ENCODE results near the gene TGM4.

TGM4 gene

GRCh38 chr3:44899683-44900367 lies 25.4 kb downstream of the TGM4 start:
- Histone ChIP-seq H3K9ac (ENCODE audit: low read length in 2 of 2) (no peak overlapping the region), H3K27ac (ENCODE audit: low read length) (no peak overlapping the region), H3K4me1 (ENCODE audit: control insufficient read depth, insufficient read depth, low read length) (no peaks in the 10 kb centered on the region), H3K27me3 (ENCODE audit: control insufficient read depth in 1 of 2, insufficient read depth in 2 of 2, low read length in 2 of 2) (peaks cover 0 to 9% of the 10 kb centered on the region in 2 donors), H3K4me3 (ENCODE audit: low read length in 2 of 2) (no peak overlapping the region), H3K36me3 (ENCODE audit: control insufficient read depth in 2 of 2, insufficient read depth in 2 of 2, low read length in 2 of 2) (no peaks in the 10 kb centered on the region), H3K9me3 (ENCODE audit: control insufficient read depth in 2 of 2, low read length in 2 of 2) (no peaks in the 10 kb centered on the region)

- H3K9ac ChIP-seq (ENCODE audit: low read length in 2 of 2): no peak overlapping the region
- H3K36me3 ChIP-seq (ENCODE audit: control insufficient read depth in 2 of 2, insufficient read depth in 2 of 2, low read length in 2 of 2): no peaks in the 10 kb centered on the region
- H3K4me3 ChIP-seq (ENCODE audit: low read length in 2 of 2): no peak overlapping the region
- H3K4me1 ChIP-seq (ENCODE audit: control insufficient read depth, insufficient read depth, low read length): no peaks in the 10 kb centered on the region
- H3K27me3 ChIP-seq (ENCODE audit: control insufficient read depth in 1 of 2, insufficient read depth in 2 of 2, low read length in 2 of 2): peaks cover 0 to 10% of the 10 kb centered on the region in 2 donors
- no peak overlapping the region for H3K27ac ChIP-seq (ENCODE audit: low read length)
- no peaks in the 10 kb centered on the region for H3K9me3 ChIP-seq (ENCODE audit: control insufficient read depth in 2 of 2, low read length in 2 of 2)
Measured at GRCh38 chr3:44902628-44903027, 28.2 kb downstream of the TGM4 start.

DNA sequence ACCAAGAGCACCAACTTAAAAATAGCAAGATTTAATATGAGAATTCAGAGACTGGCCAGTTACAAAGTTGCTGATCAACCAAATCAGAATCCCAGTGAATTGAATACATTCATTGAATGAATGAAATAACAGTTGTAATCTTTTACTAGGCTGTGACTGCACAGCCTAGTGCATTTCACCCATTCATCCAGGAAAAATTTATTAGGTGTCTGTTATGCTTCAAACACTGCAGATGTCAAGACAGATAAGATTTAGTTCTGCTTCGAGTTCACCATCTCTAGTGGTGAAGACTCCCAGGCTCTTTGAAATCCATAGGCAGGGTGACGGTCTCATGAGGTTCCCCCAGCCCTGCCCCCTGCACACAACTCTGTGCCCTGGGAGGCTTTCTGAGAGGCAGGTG lies 28.9 kb downstream of the TGM4 start:
- no peaks in the 10 kb centered on the region for H3K4me1 ChIP-seq (ENCODE audit: control insufficient read depth, insufficient read depth, low read length)
- no peak overlapping the region for H3K27ac ChIP-seq (ENCODE audit: low read length)
- no peak overlapping the region for H3K4me3 ChIP-seq (ENCODE audit: low read length in 2 of 2)
- no peaks in the 10 kb centered on the region for H3K9me3 ChIP-seq (ENCODE audit: control insufficient read depth in 2 of 2, low read length in 2 of 2)
- no peak overlapping the region for H3K9ac ChIP-seq (ENCODE audit: low read length in 2 of 2)
- no peaks in the 10 kb centered on the region for H3K36me3 ChIP-seq (ENCODE audit: control insufficient read depth in 2 of 2, insufficient read depth in 2 of 2, low read length in 2 of 2)
- H3K27me3 ChIP-seq (ENCODE audit: control insufficient read depth in 1 of 2, insufficient read depth in 2 of 2, low read length in 2 of 2): peaks cover 2 to 13% of the 10 kb centered on the region in 2 donors

DNA sequence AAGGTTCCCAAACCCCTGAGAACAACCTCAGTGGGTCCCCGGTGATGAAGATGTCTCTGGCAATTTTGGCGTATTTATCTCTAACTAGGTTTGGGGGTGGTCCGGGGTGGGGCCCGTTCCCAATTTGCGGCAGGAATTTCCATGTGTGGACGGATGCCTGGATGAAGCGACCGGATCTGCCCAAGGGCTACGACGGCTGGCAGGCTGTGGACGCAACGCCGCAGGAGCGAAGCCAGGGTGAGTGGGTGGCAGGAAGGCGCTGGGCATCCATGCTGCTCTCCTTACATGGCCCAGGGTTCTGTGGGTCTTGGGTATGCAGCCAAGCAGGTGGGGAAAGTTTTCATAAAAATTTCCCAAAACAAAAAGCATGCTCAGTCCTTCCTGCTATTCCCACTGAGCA lies 29.3 kb downstream of the TGM4 start:
- Histone ChIP-seq H3K4me1 (ENCODE audit: control insufficient read depth, insufficient read depth, low read length) (no peaks in the 10 kb centered on the region), H3K27ac (ENCODE audit: low read length) (no peak overlapping the region), H3K36me3 (ENCODE audit: control insufficient read depth in 2 of 2, insufficient read depth in 2 of 2, low read length in 2 of 2) (no peaks in the 10 kb centered on the region), H3K27me3 (ENCODE audit: control insufficient read depth in 1 of 2, insufficient read depth in 2 of 2, low read length in 2 of 2) (peaks cover 2 to 11% of the 10 kb centered on the region in 2 donors), H3K9me3 (ENCODE audit: control insufficient read depth in 2 of 2, low read length in 2 of 2) (no peaks in the 10 kb centered on the region), H3K9ac (ENCODE audit: low read length in 2 of 2) (no peak overlapping the region), H3K4me3 (ENCODE audit: low read length in 2 of 2) (no peak overlapping the region)

GRCh38 chr3:44905446-44906157 lies 31.2 kb downstream of the TGM4 start:
- H3K4me3 ChIP-seq (ENCODE audit: low read length in 2 of 2): no peak overlapping the region
- no peaks in the 10 kb centered on the region for H3K4me1 ChIP-seq (ENCODE audit: control insufficient read depth, insufficient read depth, low read length)
- H3K27ac ChIP-seq (ENCODE audit: low read length): no peak overlapping the region
- H3K9me3 ChIP-seq (ENCODE audit: control insufficient read depth in 2 of 2, low read length in 2 of 2): no peaks in the 10 kb centered on the region
- H3K27me3 ChIP-seq (ENCODE audit: control insufficient read depth in 1 of 2, insufficient read depth in 2 of 2, low read length in 2 of 2): peaks cover 4 to 5% of the 10 kb centered on the region in 2 donors
- H3K36me3 ChIP-seq (ENCODE audit: control insufficient read depth in 2 of 2, insufficient read depth in 2 of 2, low read length in 2 of 2): no peaks in the 10 kb centered on the region
- no peak overlapping the region for H3K9ac ChIP-seq (ENCODE audit: low read length in 2 of 2)

- H3K4me1 ChIP-seq (ENCODE audit: control insufficient read depth, insufficient read depth, low read length): no peaks in the 10 kb centered on the region
- no peak overlapping the region for H3K4me3 ChIP-seq (ENCODE audit: low read length in 2 of 2)
- no peaks in the 10 kb centered on the region for H3K9me3 ChIP-seq (ENCODE audit: control insufficient read depth in 2 of 2, low read length in 2 of 2)
- H3K9ac ChIP-seq (ENCODE audit: low read length in 2 of 2): no peak overlapping the region
- H3K36me3 ChIP-seq (ENCODE audit: control insufficient read depth in 2 of 2, insufficient read depth in 2 of 2, low read length in 2 of 2): no peaks in the 10 kb centered on the region
- H3K27me3 ChIP-seq (ENCODE audit: control insufficient read depth in 1 of 2, insufficient read depth in 2 of 2, low read length in 2 of 2): peaks cover 4 to 5% of the 10 kb centered on the region in 2 donors
- no peak overlapping the region for H3K27ac ChIP-seq (ENCODE audit: low read length)
Measured at GRCh38 chr3:44906997-44907396, 32.6 kb downstream of the TGM4 start.

DNA sequence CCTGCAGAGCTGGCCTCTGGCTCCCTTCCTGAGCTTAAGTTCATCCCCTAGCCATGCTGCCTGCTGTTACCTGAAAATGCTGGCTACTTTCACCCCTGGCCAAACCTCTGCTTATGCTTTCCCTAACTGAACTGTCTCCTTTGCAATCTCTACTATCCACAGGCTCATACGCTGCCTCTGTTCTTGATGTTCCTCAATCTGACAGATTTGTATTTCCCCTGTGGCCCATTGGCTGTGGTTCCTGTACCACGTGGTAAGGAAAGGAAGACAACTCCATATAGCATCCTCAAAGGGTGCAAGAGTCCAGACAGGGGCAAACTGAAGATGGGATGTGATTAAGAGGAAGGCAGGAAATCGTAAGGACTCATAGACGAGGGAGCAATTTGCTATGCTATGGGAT lies 33.2 kb downstream of the TGM4 start:
- Histone ChIP-seq H3K36me3 (ENCODE audit: control insufficient read depth in 2 of 2, insufficient read depth in 2 of 2, low read length in 2 of 2) (no peaks in the 10 kb centered on the region), H3K27ac (ENCODE audit: low read length) (no peak overlapping the region), H3K9me3 (ENCODE audit: control insufficient read depth in 2 of 2, low read length in 2 of 2) (no peaks in the 10 kb centered on the region), H3K4me1 (ENCODE audit: control insufficient read depth, insufficient read depth, low read length) (no peaks in the 10 kb centered on the region), H3K9ac (ENCODE audit: low read length in 2 of 2) (no peak overlapping the region), H3K4me3 (ENCODE audit: low read length in 2 of 2) (no peak overlapping the region), H3K27me3 (ENCODE audit: control insufficient read depth in 1 of 2, insufficient read depth in 2 of 2, low read length in 2 of 2) (peaks cover 4 to 5% of the 10 kb centered on the region in 2 donors)

DNA sequence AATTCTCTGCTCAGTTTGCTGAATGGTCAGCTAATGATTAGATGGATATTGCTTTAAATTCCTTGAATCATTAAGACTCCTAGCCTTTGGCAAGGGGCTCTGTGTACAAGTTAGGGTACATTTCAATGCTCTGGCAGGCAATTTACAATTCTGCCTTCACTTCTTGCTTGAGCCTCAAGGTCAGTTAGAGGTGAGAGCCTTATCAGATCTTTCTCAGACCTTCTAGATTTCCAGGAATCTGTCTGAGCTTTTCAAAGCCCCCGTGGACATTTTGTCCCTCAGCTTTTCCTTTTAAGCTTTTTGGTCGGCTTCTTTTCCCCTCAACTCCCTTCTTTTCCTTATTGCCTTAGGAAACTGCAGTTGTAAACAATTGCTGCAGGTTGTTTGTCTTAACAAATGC lies 34.7 kb downstream of the TGM4 start:
- Histone ChIP-seq H3K27me3 (ENCODE audit: control insufficient read depth in 1 of 2, insufficient read depth in 2 of 2, low read length in 2 of 2) (peaks cover 4 to 5% of the 10 kb centered on the region in 2 donors), H3K4me1 (ENCODE audit: control insufficient read depth, insufficient read depth, low read length) (peaks cover 3% of the 10 kb centered on the region), H3K9ac (ENCODE audit: low read length in 2 of 2) (no peak overlapping the region), H3K36me3 (ENCODE audit: control insufficient read depth in 2 of 2, insufficient read depth in 2 of 2, low read length in 2 of 2) (no peaks in the 10 kb centered on the region), H3K27ac (ENCODE audit: low read length) (no peak overlapping the region), H3K4me3 (ENCODE audit: low read length in 2 of 2) (no peak overlapping the region), H3K9me3 (ENCODE audit: control insufficient read depth in 2 of 2, low read length in 2 of 2) (no peaks in the 10 kb centered on the region)

GRCh38 chr3:44910693-44911092 lies 36.3 kb downstream of the TGM4 start:
- H3K9me3 ChIP-seq (ENCODE audit: control insufficient read depth in 2 of 2, low read length in 2 of 2): no peaks in the 10 kb centered on the region
- no peak overlapping the region for H3K4me3 ChIP-seq (ENCODE audit: low read length in 2 of 2)
- no peaks in the 10 kb centered on the region for H3K36me3 ChIP-seq (ENCODE audit: control insufficient read depth in 2 of 2, insufficient read depth in 2 of 2, low read length in 2 of 2)
- H3K27me3 ChIP-seq (ENCODE audit: control insufficient read depth in 1 of 2, insufficient read depth in 2 of 2, low read length in 2 of 2): peaks cover 4 to 5% of the 10 kb centered on the region in 2 donors
- no peak overlapping the region for H3K27ac ChIP-seq (ENCODE audit: low read length)
- no peak overlapping the region for H3K9ac ChIP-seq (ENCODE audit: low read length in 2 of 2)
- peaks cover 3% of the 10 kb centered on the region for H3K4me1 ChIP-seq (ENCODE audit: control insufficient read depth, insufficient read depth, low read length)

DNA sequence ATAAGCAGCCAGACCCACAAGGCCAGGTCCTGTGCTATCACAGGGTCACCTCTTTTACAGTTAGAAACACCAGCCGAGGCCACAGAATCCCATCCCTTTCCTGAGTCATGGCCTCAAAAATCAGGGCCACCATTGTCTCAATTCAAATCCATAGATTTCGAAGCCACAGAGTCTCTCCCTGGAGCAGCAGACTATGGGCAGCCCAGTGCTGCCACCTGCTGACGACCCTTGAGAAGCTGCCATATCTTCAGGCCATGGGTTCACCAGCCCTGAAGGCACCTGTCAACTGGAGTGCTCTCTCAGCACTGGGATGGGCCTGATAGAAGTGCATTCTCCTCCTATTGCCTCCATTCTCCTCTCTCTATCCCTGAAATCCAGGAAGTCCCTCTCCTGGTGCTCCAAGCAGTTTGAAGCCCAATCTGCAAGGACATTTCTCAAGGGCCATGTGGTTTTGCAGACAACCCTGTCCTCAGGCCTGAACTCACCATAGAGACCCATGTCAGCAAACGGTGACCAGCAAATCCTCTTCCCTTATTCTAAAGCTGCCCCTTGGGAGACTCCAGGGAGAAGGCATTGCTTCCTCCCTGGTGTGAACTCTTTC lies 39.6 kb downstream of the TGM4 start:
- Histone ChIP-seq H3K27ac (ENCODE audit: low read length) (no peak overlapping the region), H3K9ac (ENCODE audit: low read length in 2 of 2) (no peak overlapping the region), H3K9me3 (ENCODE audit: control insufficient read depth in 2 of 2, low read length in 2 of 2) (no peaks in the 10 kb centered on the region), H3K27me3 (ENCODE audit: control insufficient read depth in 1 of 2, insufficient read depth in 2 of 2, low read length in 2 of 2) (peaks cover 0 to 1% of the 10 kb centered on the region in 2 donors), H3K4me3 (ENCODE audit: low read length in 2 of 2) (no peak overlapping the region), H3K4me1 (ENCODE audit: control insufficient read depth, insufficient read depth, low read length) (peaks cover 3% of the 10 kb centered on the region), H3K36me3 (ENCODE audit: control insufficient read depth in 2 of 2, insufficient read depth in 2 of 2, low read length in 2 of 2) (peaks cover 4 to 7% of the 10 kb centered on the region in 2 donors)

DNA sequence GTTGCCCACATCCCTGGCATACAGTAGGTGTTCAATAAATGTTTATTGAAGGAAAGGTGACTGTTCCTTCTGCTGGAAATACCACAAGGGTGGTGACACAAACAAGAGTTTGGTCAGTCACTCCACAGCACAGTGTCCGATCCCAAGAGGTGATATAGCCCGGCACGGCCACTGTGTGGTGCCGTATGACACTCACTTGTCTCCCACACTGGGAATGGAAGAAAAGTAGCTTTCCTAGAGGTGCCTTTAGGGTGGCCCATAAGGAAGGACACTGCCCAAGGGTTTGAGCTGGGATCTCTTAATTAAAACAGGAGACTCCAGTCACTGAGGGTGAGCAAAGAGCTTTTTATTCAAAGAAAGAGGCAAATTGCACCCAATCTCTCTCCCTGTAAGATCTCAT lies 40.5 kb downstream of the TGM4 start:
- no peaks in the 10 kb centered on the region for H3K27me3 ChIP-seq (ENCODE audit: control insufficient read depth in 1 of 2, insufficient read depth in 2 of 2, low read length in 2 of 2)
- H3K27ac ChIP-seq (ENCODE audit: low read length): no peak overlapping the region
- H3K36me3 ChIP-seq (ENCODE audit: control insufficient read depth in 2 of 2, insufficient read depth in 2 of 2, low read length in 2 of 2): peaks cover 6 to 7% of the 10 kb centered on the region in 2 donors
- H3K4me1 ChIP-seq (ENCODE audit: control insufficient read depth, insufficient read depth, low read length): peaks cover 3% of the 10 kb centered on the region
- no peak overlapping the region for H3K4me3 ChIP-seq (ENCODE audit: low read length in 2 of 2)
- no peak overlapping the region for H3K9ac ChIP-seq (ENCODE audit: low read length in 2 of 2)
- no peaks in the 10 kb centered on the region for H3K9me3 ChIP-seq (ENCODE audit: control insufficient read depth in 2 of 2, low read length in 2 of 2)

Measured in stomach smooth muscle (tissue), 2 donors.